Upper lobe of left lung (tissue), 4 donors: ENCODE results near the gene VWA5B1.

Source experiments
- CTCF ChIP-seq, 6 experiments: fragments of 450-650 bp in 4 of 6; fragments of 200-600 bp in 2 of 6; sonication (generic) in 2 of 6; IDR thresholded peaks; one replicate each; pipeline ENCODE4 v1.5.1; 2016 to 2019; ENCODE audit warnings: antibody characterized with exemption in 6 of 6
- EP300 ChIP-seq, 4 donors: sonication (generic); formaldehyde crosslinking; IDR thresholded peaks; one replicate each; pipeline ENCODE4 v1.5.1; 2017; ENCODE audit warnings: antibody characterized with exemption in 4 of 4, control low read depth in 2 of 4
- POLR2A ChIP-seq, 4 donors: fragments of 450-650 bp; IDR thresholded peaks; one replicate each; pipeline ENCODE4 v1.5.1; 2016 to 2017; ENCODE audit warnings: antibody characterized with exemption in 4 of 4, mild to moderate bottlenecking in 2 of 4

DNA sequence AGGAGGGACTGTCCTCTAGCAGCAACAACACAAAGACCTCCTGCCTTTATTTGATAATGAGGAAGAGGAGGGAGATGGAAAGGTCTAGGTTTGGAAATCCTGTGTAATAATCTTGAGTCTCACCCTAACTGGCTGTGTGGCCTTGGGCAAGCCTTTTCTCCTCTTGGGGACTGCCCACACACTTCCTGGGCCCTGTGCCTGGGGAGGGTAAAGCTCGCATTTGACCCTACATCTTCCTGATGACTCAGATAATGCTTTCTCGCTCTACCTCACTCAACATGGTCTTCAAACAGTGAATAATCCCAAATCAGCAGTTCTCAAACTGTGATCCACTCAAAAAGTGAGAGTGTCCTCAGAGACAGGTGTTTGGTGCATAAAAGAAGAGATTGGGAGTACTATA lies 81.2 kb downstream of the VWA5B1 start:
- TF ChIP-seq CTCF (IDR thresholded peaks at IDR 0.05), result no peak
- no peak for TF ChIP-seq POLR2A (IDR thresholded peaks at IDR 0.05)
- no peak for TF ChIP-seq EP300 (IDR thresholded peaks at IDR 0.05)
